Astrocyte (in vitro differentiated cells and primary cell): ENCODE measurements around the gene MARF1. TPM values are rescaled to one million over a fixed set of nuclear protein-coding genes. Genes with fewer than 3 reads are reported as not detected.

ENCODE experiments used
- DNase-seq: peaks from one replicate; pipeline ENCODE4 v3.0.0-alpha.2; 2010; ENCODE audit warnings: low read depth
- FAIRE-seq: peaks from 2 replicates; lab custom pipeline; 2011; peaks lifted over from hg19 to GRCh38; lab: Jason Lieb, UNC
- H2AFZ ChIP-seq: 2 replicates; pipeline ENCODE4 v1.6.0; 2012; ENCODE audit warnings: low read depth, low read length, inconsistent platforms
- H3K27ac ChIP-seq: 2 replicates; pipeline ENCODE4 v1.5.1; 2011; ENCODE audit warnings: low read depth, low read length, inconsistent platforms
- H3K27me3 ChIP-seq: 2 replicates; pipeline ENCODE4 v1.6.0; 2011; ENCODE audit warnings: low read length, inconsistent platforms; ENCODE audit not compliant: insufficient read depth
- H3K36me3 ChIP-seq: 2 replicates; pipeline ENCODE4 v1.5.1; 2011; ENCODE audit warnings: low read length, inconsistent platforms; ENCODE audit not compliant: insufficient read depth
- H3K4me1 ChIP-seq: 2 replicates; pipeline ENCODE4 v1.5.1; 2011; ENCODE audit warnings: low read length, inconsistent platforms; ENCODE audit not compliant: insufficient read depth
- H3K4me2 ChIP-seq: 2 replicates; pipeline ENCODE4 v1.6.0; 2012; ENCODE audit warnings: low read length, inconsistent platforms
- H3K4me3 ChIP-seq: 2 replicates; pipeline ENCODE4 v1.5.1; 2011; ENCODE audit warnings: low read depth, mild to moderate bottlenecking, low read length, inconsistent platforms; ENCODE audit not compliant: insufficient read depth
- H3K79me2 ChIP-seq: 2 replicates; pipeline ENCODE4 v1.6.0; 2012; ENCODE audit warnings: mild to moderate bottlenecking, low read length, inconsistent platforms; ENCODE audit not compliant: insufficient read depth
- H3K9ac ChIP-seq: 2 replicates; pipeline ENCODE4 v1.6.0; 2012; ENCODE audit warnings: mild to moderate bottlenecking, low read length, inconsistent platforms
- H3K9me3 ChIP-seq: 2 replicates; pipeline ENCODE4 v1.5.1; 2012; ENCODE audit warnings: low read depth, mild to moderate bottlenecking, low read length, inconsistent platforms; ENCODE audit not compliant: insufficient read depth
- H4K20me1 ChIP-seq: 2 replicates; pipeline ENCODE4 v1.6.0; 2012; ENCODE audit warnings: low read length, inconsistent platforms; ENCODE audit not compliant: insufficient read depth
- H3K27ac Mint-ChIP-seq: one replicate; pipeline ENCODE4 v1.8.0; 2021; ENCODE audit warnings: mild to moderate bottlenecking, mixed read lengths; ENCODE audit not compliant: unreplicated experiment
- H3K27me3 Mint-ChIP-seq: one replicate; pipeline ENCODE4 v1.8.0; 2021; ENCODE audit warnings: low read depth, mixed read lengths; ENCODE audit not compliant: unreplicated experiment
- H3K36me3 Mint-ChIP-seq: one replicate; pipeline ENCODE4 v1.8.0; 2021; ENCODE audit warnings: low read depth, mixed read lengths; ENCODE audit not compliant: unreplicated experiment
- H3K4me1 Mint-ChIP-seq: one replicate; pipeline ENCODE4 v1.8.0; 2021; ENCODE audit warnings: low read depth, mixed read lengths; ENCODE audit not compliant: unreplicated experiment
- H3K4me3 Mint-ChIP-seq: one replicate; pipeline ENCODE4 v1.8.0; 2021; ENCODE audit warnings: mild to moderate bottlenecking, moderate library complexity, mixed read lengths; ENCODE audit not compliant: unreplicated experiment
- H3K9me3 Mint-ChIP-seq: one replicate; pipeline ENCODE4 v1.8.0; 2021; ENCODE audit warnings: mild to moderate bottlenecking, mixed read lengths; ENCODE audit not compliant: unreplicated experiment
- EZH2 ChIP-seq: IDR thresholded peaks from 2 replicates; pipeline ENCODE4 v1.6.1; 2012; ENCODE audit warnings: mild to moderate bottlenecking, low read length, inconsistent platforms; ENCODE audit not compliant: insufficient read depth
- total RNA-seq: library from RNA; stranded (reverse); gene quantifications from 2 replicates; pipeline ENCODE4 v1.2.1, GENCODE V29; 2021
- TF ChIP-seq, protein P1 (sequence below): IDR thresholded peaks from 2 replicates; pipeline ENCODE4 v1.5.1; 2011; ENCODE audit warnings: low read depth, mild to moderate bottlenecking, inconsistent platforms, low read length, moderate library complexity; ENCODE audit not compliant: insufficient read depth

The MARF1 gene
- total RNA-seq, 1 donor from 2014 or later = 47.4 TPM

DNA sequence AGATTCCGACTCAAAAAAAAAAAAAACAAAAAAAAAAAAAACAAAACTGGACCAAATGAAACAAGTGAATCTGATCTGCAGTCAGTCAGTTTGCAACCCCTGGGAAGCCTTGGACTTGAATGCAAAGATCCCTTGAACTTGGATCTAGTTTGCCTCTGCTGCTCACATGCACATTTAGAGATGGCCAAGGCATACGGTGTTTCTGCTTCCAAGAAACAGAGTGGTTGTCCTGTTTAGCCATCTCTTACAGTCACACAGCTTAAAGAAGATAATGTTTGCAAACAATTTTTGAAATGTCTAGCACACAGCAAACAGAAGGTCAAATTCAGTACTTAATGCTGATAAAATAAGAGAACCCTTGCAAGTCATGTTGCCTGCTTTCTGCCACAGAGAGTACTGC, 11.6 kb upstream of the MARF1 start:
- H3K27me3 ChIP-seq = no peaks in the 10 kb centered on the region
- H3K4me3 Mint-ChIP-seq = no peak overlapping the region
- no peaks in the 10 kb centered on the region for H3K9me3 Mint-ChIP-seq
- H3K36me3 Mint-ChIP-seq = peaks cover 3% of the 10 kb centered on the region
- H3K27me3 Mint-ChIP-seq = no peaks in the 10 kb centered on the region
- H3K36me3 ChIP-seq = no peaks in the 10 kb centered on the region
- peaks cover 7% of the 10 kb centered on the region for H3K4me1 Mint-ChIP-seq
- TF ChIP-seq, protein P1, sequence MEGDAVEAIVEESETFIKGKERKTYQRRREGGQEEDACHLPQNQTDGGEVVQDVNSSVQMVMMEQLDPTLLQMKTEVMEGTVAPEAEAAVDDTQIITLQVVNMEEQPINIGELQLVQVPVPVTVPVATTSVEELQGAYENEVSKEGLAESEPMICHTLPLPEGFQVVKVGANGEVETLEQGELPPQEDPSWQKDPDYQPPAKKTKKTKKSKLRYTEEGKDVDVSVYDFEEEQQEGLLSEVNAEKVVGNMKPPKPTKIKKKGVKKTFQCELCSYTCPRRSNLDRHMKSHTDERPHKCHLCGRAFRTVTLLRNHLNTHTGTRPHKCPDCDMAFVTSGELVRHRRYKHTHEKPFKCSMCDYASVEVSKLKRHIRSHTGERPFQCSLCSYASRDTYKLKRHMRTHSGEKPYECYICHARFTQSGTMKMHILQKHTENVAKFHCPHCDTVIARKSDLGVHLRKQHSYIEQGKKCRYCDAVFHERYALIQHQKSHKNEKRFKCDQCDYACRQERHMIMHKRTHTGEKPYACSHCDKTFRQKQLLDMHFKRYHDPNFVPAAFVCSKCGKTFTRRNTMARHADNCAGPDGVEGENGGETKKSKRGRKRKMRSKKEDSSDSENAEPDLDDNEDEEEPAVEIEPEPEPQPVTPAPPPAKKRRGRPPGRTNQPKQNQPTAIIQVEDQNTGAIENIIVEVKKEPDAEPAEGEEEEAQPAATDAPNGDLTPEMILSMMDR = no peak
- no peak for TF ChIP-seq EZH2
- no peak overlapping the region for H2AFZ ChIP-seq
- no peak overlapping the region for H3K4me3 ChIP-seq
- DNase-seq (no peak), FAIRE-seq (no peak)
- H3K27ac Mint-ChIP-seq = no peak overlapping the region
- peaks cover 86% of the 10 kb centered on the region for H3K79me2 ChIP-seq
- no peak overlapping the region for H3K4me2 ChIP-seq
- H3K9me3 ChIP-seq = no peaks in the 10 kb centered on the region
- peaks cover 61% of the 10 kb centered on the region for H4K20me1 ChIP-seq
- H3K9ac ChIP-seq = no peak overlapping the region
- peaks cover 12% of the 10 kb centered on the region for H3K4me1 ChIP-seq
- H3K27ac ChIP-seq = no peak overlapping the region

DNA sequence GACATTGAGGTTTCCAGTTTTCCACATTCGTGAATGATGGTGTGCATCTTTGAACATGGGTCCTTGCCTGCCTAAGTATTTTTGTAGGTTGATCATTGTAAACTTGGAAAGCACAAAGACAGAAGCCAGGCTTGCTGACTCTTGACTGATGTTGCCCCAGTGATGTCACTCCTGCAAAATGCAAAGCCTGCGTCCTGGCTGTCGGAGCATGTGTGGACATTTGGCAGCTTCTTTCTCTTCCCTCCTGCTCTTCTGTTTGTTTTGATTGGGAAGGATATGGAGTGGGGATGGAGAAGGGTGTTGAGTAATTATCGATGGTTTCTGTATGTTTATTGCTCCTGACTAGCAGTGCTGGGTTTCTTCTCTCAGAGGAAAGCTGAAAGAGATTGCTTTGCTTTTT, 10.3 kb upstream of the MARF1 start:
- H3K4me2 ChIP-seq = peak overlapping the region; percentile 64
- Mint-ChIP-seq H3K27ac (peak overlapping the region; percentile 63), H3K4me3 (peak overlapping the region; percentile 23)

More for the DNA sequence above, 10.3 kb upstream of the MARF1 start:
- Histone ChIP-seq H2AFZ (no peak overlapping the region), H3K4me1 (peaks cover 14% of the 10 kb centered on the region), H3K9ac (peak overlapping the region; percentile 4), H3K4me3 (no peak overlapping the region), H3K27me3 (no peaks in the 10 kb centered on the region), H3K9me3 (no peaks in the 10 kb centered on the region), H3K27ac (peak overlapping the region; percentile 0), H3K79me2 (peaks cover 76% of the 10 kb centered on the region), H4K20me1 (peaks cover 53% of the 10 kb centered on the region), H3K36me3 (no peaks in the 10 kb centered on the region)
- H3K36me3 Mint-ChIP-seq = peaks cover 3% of the 10 kb centered on the region
- FAIRE-seq (no peak), DNase-seq (peak; percentile 90)
- H3K9me3 Mint-ChIP-seq = no peaks in the 10 kb centered on the region
- H3K27me3 Mint-ChIP-seq = no peaks in the 10 kb centered on the region
- H3K4me1 Mint-ChIP-seq = peaks cover 7% of the 10 kb centered on the region
- no peak for TF ChIP-seq EZH2
- TF ChIP-seq, protein P1 = no peak
